GM19452 (cell line): ENCODE results near the gene SORL1-AS1.

Source experiments
- ATAC-seq: cut with Tn5 transposase; IDR thresholded peaks from one replicate; pipeline ENCODE4 v1.9.1; 2021; ENCODE audit not compliant: unreplicated experiment

Gene SORL1-AS1

GRCh38 chr11:121453589-121454299, 977 bp upstream of the SORL1-AS1 start:
- ATAC-seq, result no peak

- ATAC-seq, result peak; percentile 49
These were observed 670 bp downstream of the SORL1-AS1 start, which contains the start of gene SORL1 for GRCh38 chr11:121451986-121452608. Gene SORL1, plus strand, starts transcription at chr11:121452314. Its CDS starts 18 bp downstream, at chr11:121452332.

GRCh38 chr11:121451178-121451985, 1.4 kb downstream of the SORL1-AS1 start:
- no peak for ATAC-seq

- ATAC-seq, result no peak
These were observed 2.4 kb downstream of the SORL1-AS1 start for GRCh38 chr11:121450401-121450800.

- no peak for ATAC-seq
These were observed 3.1 kb downstream of the SORL1-AS1 start for GRCh38 chr11:121449626-121450025.

- ATAC-seq, result no peak
These were observed 3.6 kb downstream of the SORL1-AS1 start for GRCh38 chr11:121449123-121449522.

GRCh38 chr11:121448431-121448941, 4.3 kb downstream of the SORL1-AS1 start:
- ATAC-seq, result no peak

- no peak for ATAC-seq
These were observed 4.8 kb downstream of the SORL1-AS1 start for GRCh38 chr11:121448011-121448410.

- no peak for ATAC-seq
These were observed 6.0 kb downstream of the SORL1-AS1 start for GRCh38 chr11:121446752-121447156.

- ATAC-seq, result peak; percentile 15
These were observed 7.5 kb downstream of the SORL1-AS1 start for GRCh38 chr11:121445071-121445768.

GRCh38 chr11:121444526-121444925, 8.2 kb downstream of the SORL1-AS1 start:
- no peak for ATAC-seq

GRCh38 chr11:121443688-121444275, 9.0 kb downstream of the SORL1-AS1 start:
- no peak for ATAC-seq

- ATAC-seq, result no peak
These were observed 11.2 kb downstream of the SORL1-AS1 start for GRCh38 chr11:121441521-121441920.

- no peak for ATAC-seq
These were observed 13.0 kb downstream of the SORL1-AS1 start for GRCh38 chr11:121439759-121440158.

- no peak for ATAC-seq
These were observed 13.4 kb downstream of the SORL1-AS1 start for GRCh38 chr11:121439337-121439736.

- ATAC-seq, result no peak
These were observed 15.1 kb downstream of the SORL1-AS1 start for GRCh38 chr11:121437686-121438078.

- no peak for ATAC-seq
These were observed 15.6 kb downstream of the SORL1-AS1 start for GRCh38 chr11:121437018-121437685.

GRCh38 chr11:121435551-121436511, 16.9 kb downstream of the SORL1-AS1 start:
- no peak for ATAC-seq

- ATAC-seq, result no peak
These were observed 17.6 kb downstream of the SORL1-AS1 start for GRCh38 chr11:121435132-121435531.
